ENCODE results near the gene KLC1. TPM values are rescaled to one million over a fixed set of nuclear protein-coding genes. Genes with fewer than 3 reads are reported as not detected.

KLC1 gene
- total and polyA plus RNA-seq, 2 of the 8 experiments (the other 6 are each of a cell fraction or from before 2014, with no cell fraction given), result 84.6 to 134 TPM

DNA sequence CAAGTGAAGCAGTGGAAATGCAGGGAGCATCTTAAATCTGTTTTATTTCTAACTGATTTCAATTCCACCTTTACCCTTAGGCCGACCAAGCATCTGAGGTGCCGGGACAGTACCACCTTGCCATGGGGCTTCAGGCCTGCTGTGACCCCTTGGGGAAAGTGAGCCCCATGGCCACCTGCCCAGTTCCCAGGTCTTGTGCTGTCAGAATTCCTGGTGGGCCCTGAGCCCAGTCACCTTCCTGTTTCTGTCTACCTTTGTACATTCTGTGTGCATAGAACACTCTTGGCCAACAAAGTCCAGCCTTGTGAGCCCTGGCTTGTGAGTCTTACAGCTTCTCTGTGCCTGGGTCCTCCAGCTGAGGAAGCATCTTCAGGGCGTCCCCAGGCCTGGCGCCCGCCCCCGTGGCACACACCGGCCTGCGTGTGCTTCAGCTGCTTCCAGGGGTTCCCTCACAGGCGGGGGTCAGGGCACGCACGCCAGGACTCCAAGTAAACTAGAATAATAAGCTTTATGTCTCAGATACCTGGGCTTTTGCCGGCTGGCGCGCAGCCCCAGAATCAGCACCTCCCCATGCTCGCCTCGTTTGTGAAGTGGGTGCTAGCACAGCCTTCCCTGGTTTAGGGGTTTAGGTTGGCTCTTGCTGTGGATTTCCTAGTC is 96.9 kb downstream of the KLC1 start:
- H2BK120ac ChIP-seq (replicated peaks; ENCODE audit: low read depth, low read length), result no peak overlapping the region
- H3K79me2 ChIP-seq (ENCODE audit: control insufficient read depth in 1 of 2, insufficient read depth in 2 of 2, low read length in 2 of 2), result peaks cover 0 to 34% of the 10 kb centered on the region in 2 experiments; a peak in 1 of 4 replicates
- H3K4ac ChIP-seq (replicated peaks; ENCODE audit: insufficient read length, low read depth, low read length), result no peak overlapping the region
- H4K20me1 ChIP-seq (replicated peaks in 1 of 2; ENCODE audit: control insufficient read depth in 1 of 2, insufficient read depth in 2 of 2, low read length in 2 of 2), result peaks cover 18 to 24% of the 10 kb centered on the region in 2 experiments
- no peaks in the 10 kb centered on the region for H3K23me2 ChIP-seq (ENCODE audit: low read depth, low read length)
- no peak overlapping the region for H3K9ac ChIP-seq (replicated peaks in 1 of 4; ENCODE audit: extremely low read depth in 1 of 4, low read depth in 3 of 4, low read length in 3 of 4)
- H3K27me3 ChIP-seq (replicated peaks in 1 of 4; ENCODE audit: control insufficient read depth in 3 of 4, extremely low read depth in 1 of 4, insufficient read depth in 3 of 4, low read length in 3 of 4), result no peaks in the 10 kb centered on the region
- H3K56ac ChIP-seq (replicated peaks; ENCODE audit: insufficient read length, low read depth, low read length), result no peak overlapping the region
- no peak overlapping the region for H2BK12ac ChIP-seq (ENCODE audit: low read depth, low read length)
- H3K27ac ChIP-seq (ENCODE audit: low read depth, low read length), result no peak overlapping the region
- no peak overlapping the region for H2BK5ac ChIP-seq (ENCODE audit: low read depth, low read length)
- FAIRE-seq (no peak), DNase-seq (ENCODE audit: low read depth in 1 of 2, low spot score in 2 of 2) (no peak)
- no peak overlapping the region for H2BK20ac ChIP-seq (ENCODE audit: low read length)
- no peak overlapping the region for H3K4me3 ChIP-seq (ENCODE audit: extremely low read depth in 1 of 4, insufficient read depth in 2 of 4, low read depth in 3 of 4, low read length in 4 of 4)
- no peak overlapping the region for H3K23ac ChIP-seq (ENCODE audit: insufficient read length)
- no peaks in the 10 kb centered on the region for H3K9me3 ChIP-seq (ENCODE audit: insufficient read depth in 2 of 2, low read depth in 1 of 2, low read length in 1 of 2)
- peaks cover 10% of the 10 kb centered on the region for H3K79me1 ChIP-seq (ENCODE audit: low read depth, low read length)
- ChIA-PET CTCF (ENCODE audit: partially characterized antibody) (no interaction called here), POLR2A (ENCODE audit: partially characterized antibody) (interaction anchor here (1.4 to 2.4 kb wide), 2 partner anchors 10 kb away, joined by 5 to 9 read pairs; partner anchors contain the start of genes XRCC3 and ZFYVE21)
- H3K36me3 ChIP-seq (ENCODE audit: control insufficient read depth in 2 of 4, insufficient read depth in 4 of 4, low read length in 3 of 4), result peaks cover 4 to 19% (median 11%) of the 10 kb centered on the region in 4 experiments; a peak in 6 of 8 replicates
- no peak overlapping the region for H2AFZ ChIP-seq (ENCODE audit: low read length)
- TF ChIP-seq ZNF274 (IDR thresholded peaks at IDR 0.05; ENCODE audit: borderline replicate concordance, extremely low read depth, low read length) (no peak), SIX5 (IDR thresholded peaks at IDR 0.05; ENCODE audit: low read depth, low read length) (no peak), SP2 (IDR thresholded peaks at IDR 0.05; ENCODE audit: low read length) (no peak), POLR2AphosphoS5 (IDR thresholded peaks at IDR 0.05; ENCODE audit: low read depth, low read length) (no peak), MAFK (IDR thresholded peaks at IDR 0.05; ENCODE audit: low read depth, low read length) (no peak), TCF12 (IDR thresholded peaks at IDR 0.05; ENCODE audit: low read depth, low read length) (no peak), CBX5 (IDR thresholded peaks at IDR 0.05; ENCODE audit: low read depth, low read length) (no peak), SP1 (IDR thresholded peaks at IDR 0.05; ENCODE audit: low read depth, low read length) (no peak)
- TF ChIP-seq, protein P1, sequence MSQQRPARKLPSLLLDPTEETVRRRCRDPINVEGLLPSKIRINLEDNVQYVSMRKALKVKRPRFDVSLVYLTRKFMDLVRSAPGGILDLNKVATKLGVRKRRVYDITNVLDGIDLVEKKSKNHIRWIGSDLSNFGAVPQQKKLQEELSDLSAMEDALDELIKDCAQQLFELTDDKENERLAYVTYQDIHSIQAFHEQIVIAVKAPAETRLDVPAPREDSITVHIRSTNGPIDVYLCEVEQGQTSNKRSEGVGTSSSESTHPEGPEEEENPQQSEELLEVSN (IDR thresholded peaks at IDR 0.05), result no peak
- TF ChIP-seq, protein P2, sequence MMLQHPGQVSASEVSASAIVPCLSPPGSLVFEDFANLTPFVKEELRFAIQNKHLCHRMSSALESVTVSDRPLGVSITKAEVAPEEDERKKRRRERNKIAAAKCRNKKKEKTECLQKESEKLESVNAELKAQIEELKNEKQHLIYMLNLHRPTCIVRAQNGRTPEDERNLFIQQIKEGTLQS (IDR thresholded peaks at IDR 0.05; ENCODE audit: insufficient read depth, low read depth, low read length), result no peak
- H4K91ac ChIP-seq (replicated peaks; ENCODE audit: insufficient read length, low read length), result no peak overlapping the region
- 96% methylated on average over 15 of the region's 16 CpGs; no CpG with 5 or more reads in 1 of the 2 experiments for WGBS, 2 experiments (ENCODE audit: extremely low coverage in 1 of 2, insufficient coverage in 1 of 2, insufficient read length in 1 of 2, insufficient replicate concordance in 2 of 2, low coverage in 1 of 2, low lambda C conversion rate in 2 of 2, missing lambda C conversion rate in 1 of 2)
- no peak overlapping the region for H3K4me2 ChIP-seq (ENCODE audit: insufficient read depth in 1 of 2, low read depth in 2 of 2, low read length in 2 of 2)
- no peak overlapping the region for H4K5ac ChIP-seq (ENCODE audit: insufficient read length, low read depth, low read length)
- no peak overlapping the region for H2AK5ac ChIP-seq (ENCODE audit: low read depth, low read length)
- H3K14ac ChIP-seq (ENCODE audit: insufficient read length), result no peak overlapping the region
- no peak overlapping the region for H2BK15ac ChIP-seq (ENCODE audit: low read length)
- peaks cover 0 to 3% (median 0%) of the 10 kb centered on the region in 4 experiments; a peak in 1 of 7 replicates for H3K4me1 ChIP-seq (replicated peaks in 1 of 4; ENCODE audit: control insufficient read depth in 3 of 4, insufficient read depth in 4 of 4, low read length in 3 of 4)
- H3K18ac ChIP-seq (ENCODE audit: extremely low read depth, low read length), result no peak overlapping the region
- H4K8ac ChIP-seq (ENCODE audit: extremely low read depth, insufficient read depth, low read length), result no peak overlapping the region
